Astrocyte (in vitro differentiated cells and primary cell): ENCODE measurements around the gene CYB5R4. TPM values are rescaled to one million over a fixed set of nuclear protein-coding genes. Genes with fewer than 3 reads are reported as not detected.

Source experiments
- DNase-seq: peaks from one replicate; pipeline ENCODE4 v3.0.0-alpha.2; 2010; ENCODE audit warnings: low read depth
- FAIRE-seq: peaks from 2 replicates; lab custom pipeline; 2011; peaks lifted over from hg19 to GRCh38; lab: Jason Lieb, UNC
- H2AFZ ChIP-seq: 2 replicates; pipeline ENCODE4 v1.6.0; 2012; ENCODE audit warnings: low read depth, low read length, inconsistent platforms
- H3K27ac ChIP-seq: 2 replicates; pipeline ENCODE4 v1.5.1; 2011; ENCODE audit warnings: low read depth, low read length, inconsistent platforms
- H3K27me3 ChIP-seq: 2 replicates; pipeline ENCODE4 v1.6.0; 2011; ENCODE audit warnings: low read length, inconsistent platforms; ENCODE audit not compliant: insufficient read depth
- H3K36me3 ChIP-seq: 2 replicates; pipeline ENCODE4 v1.5.1; 2011; ENCODE audit warnings: low read length, inconsistent platforms; ENCODE audit not compliant: insufficient read depth
- H3K4me1 ChIP-seq: 2 replicates; pipeline ENCODE4 v1.5.1; 2011; ENCODE audit warnings: low read length, inconsistent platforms; ENCODE audit not compliant: insufficient read depth
- H3K4me2 ChIP-seq: 2 replicates; pipeline ENCODE4 v1.6.0; 2012; ENCODE audit warnings: low read length, inconsistent platforms
- H3K4me3 ChIP-seq: 2 replicates; pipeline ENCODE4 v1.5.1; 2011; ENCODE audit warnings: low read depth, mild to moderate bottlenecking, low read length, inconsistent platforms; ENCODE audit not compliant: insufficient read depth
- H3K79me2 ChIP-seq: 2 replicates; pipeline ENCODE4 v1.6.0; 2012; ENCODE audit warnings: mild to moderate bottlenecking, low read length, inconsistent platforms; ENCODE audit not compliant: insufficient read depth
- H3K9ac ChIP-seq: 2 replicates; pipeline ENCODE4 v1.6.0; 2012; ENCODE audit warnings: mild to moderate bottlenecking, low read length, inconsistent platforms
- H3K9me3 ChIP-seq: 2 replicates; pipeline ENCODE4 v1.5.1; 2012; ENCODE audit warnings: low read depth, mild to moderate bottlenecking, low read length, inconsistent platforms; ENCODE audit not compliant: insufficient read depth
- H4K20me1 ChIP-seq: 2 replicates; pipeline ENCODE4 v1.6.0; 2012; ENCODE audit warnings: low read length, inconsistent platforms; ENCODE audit not compliant: insufficient read depth
- H3K27ac Mint-ChIP-seq: one replicate; pipeline ENCODE4 v1.8.0; 2021; ENCODE audit warnings: mild to moderate bottlenecking, mixed read lengths; ENCODE audit not compliant: unreplicated experiment
- H3K27me3 Mint-ChIP-seq: one replicate; pipeline ENCODE4 v1.8.0; 2021; ENCODE audit warnings: low read depth, mixed read lengths; ENCODE audit not compliant: unreplicated experiment
- H3K36me3 Mint-ChIP-seq: one replicate; pipeline ENCODE4 v1.8.0; 2021; ENCODE audit warnings: low read depth, mixed read lengths; ENCODE audit not compliant: unreplicated experiment
- H3K4me1 Mint-ChIP-seq: one replicate; pipeline ENCODE4 v1.8.0; 2021; ENCODE audit warnings: low read depth, mixed read lengths; ENCODE audit not compliant: unreplicated experiment
- H3K4me3 Mint-ChIP-seq: one replicate; pipeline ENCODE4 v1.8.0; 2021; ENCODE audit warnings: mild to moderate bottlenecking, moderate library complexity, mixed read lengths; ENCODE audit not compliant: unreplicated experiment
- H3K9me3 Mint-ChIP-seq: one replicate; pipeline ENCODE4 v1.8.0; 2021; ENCODE audit warnings: mild to moderate bottlenecking, mixed read lengths; ENCODE audit not compliant: unreplicated experiment
- CTCF ChIP-seq: IDR thresholded peaks from 2 replicates; pipeline ENCODE4 v1.5.1; 2011; ENCODE audit warnings: low read depth, mild to moderate bottlenecking, inconsistent platforms, low read length, moderate library complexity; ENCODE audit not compliant: insufficient read depth
- EZH2 ChIP-seq: IDR thresholded peaks from 2 replicates; pipeline ENCODE4 v1.6.1; 2012; ENCODE audit warnings: mild to moderate bottlenecking, low read length, inconsistent platforms; ENCODE audit not compliant: insufficient read depth
- total RNA-seq: library from RNA; stranded (reverse); gene quantifications from 2 replicates; pipeline ENCODE4 v1.2.1, GENCODE V29; 2021

CYB5R4 gene
- total RNA-seq, 1 donor from 2014 or later, result 14.0 TPM

GRCh38 chr6:83954371-83954770 is 94.9 kb downstream of the CYB5R4 start:
- Histone ChIP-seq H3K36me3 (peaks cover 3% of the 10 kb centered on the region), H3K9me3 (no peaks in the 10 kb centered on the region), H3K79me2 (no peaks in the 10 kb centered on the region), H3K4me1 (no peaks in the 10 kb centered on the region), H3K27me3 (no peaks in the 10 kb centered on the region), H2AFZ (no peak overlapping the region), H3K4me2 (no peak overlapping the region), H3K27ac (no peak overlapping the region), H4K20me1 (no peaks in the 10 kb centered on the region), H3K4me3 (no peak overlapping the region), H3K9ac (no peak overlapping the region)
- Mint-ChIP-seq H3K4me1 (peaks cover 3% of the 10 kb centered on the region), H3K27me3 (no peaks in the 10 kb centered on the region), H3K27ac (no peak overlapping the region), H3K9me3 (no peaks in the 10 kb centered on the region), H3K4me3 (no peak overlapping the region), H3K36me3 (peaks cover 5% of the 10 kb centered on the region)
- DNase-seq, result no peak
- no peak for FAIRE-seq
- no peak for TF ChIP-seq CTCF
- TF ChIP-seq EZH2, result no peak

GRCh38 chr6:83958241-83958685 is 98.8 kb downstream of the CYB5R4 start:
- H3K4me2 ChIP-seq, result no peak overlapping the region
- no peaks in the 10 kb centered on the region for H3K79me2 ChIP-seq
- Mint-ChIP-seq H3K27me3 (no peaks in the 10 kb centered on the region), H3K27ac (no peak overlapping the region), H3K4me3 (no peak overlapping the region), H3K9me3 (no peaks in the 10 kb centered on the region), H3K36me3 (peaks cover 16% of the 10 kb centered on the region), H3K4me1 (peaks cover 3% of the 10 kb centered on the region)
- peaks cover 3% of the 10 kb centered on the region for H3K36me3 ChIP-seq
- FAIRE-seq (no peak), DNase-seq (peak; percentile 57)
- no peak overlapping the region for H3K4me3 ChIP-seq
- no peak overlapping the region for H3K27ac ChIP-seq
- TF ChIP-seq EZH2, result no peak
- no peak for TF ChIP-seq CTCF
- H3K9ac ChIP-seq, result no peak overlapping the region
- no peaks in the 10 kb centered on the region for H3K9me3 ChIP-seq
- H4K20me1 ChIP-seq, result no peaks in the 10 kb centered on the region
- no peak overlapping the region for H2AFZ ChIP-seq
- no peaks in the 10 kb centered on the region for H3K4me1 ChIP-seq
- no peaks in the 10 kb centered on the region for H3K27me3 ChIP-seq

GRCh38 chr6:83960664-83961063 is 101.2 kb downstream of the CYB5R4 start:
- FAIRE-seq, result no peak

More at GRCh38 chr6:83960664-83961063, 101.2 kb downstream of the CYB5R4 start:
- Histone ChIP-seq H3K36me3 (no peaks in the 10 kb centered on the region), H3K4me1 (no peaks in the 10 kb centered on the region), H3K9me3 (no peaks in the 10 kb centered on the region), H2AFZ (no peak overlapping the region), H3K9ac (no peak overlapping the region), H4K20me1 (no peaks in the 10 kb centered on the region), H3K4me2 (no peak overlapping the region), H3K79me2 (no peaks in the 10 kb centered on the region), H3K4me3 (no peak overlapping the region), H3K27ac (no peak overlapping the region), H3K27me3 (no peaks in the 10 kb centered on the region)
- H3K9me3 Mint-ChIP-seq, result peaks cover 1% of the 10 kb centered on the region
- no peaks in the 10 kb centered on the region for H3K27me3 Mint-ChIP-seq
- peaks cover 31% of the 10 kb centered on the region for H3K36me3 Mint-ChIP-seq
- TF ChIP-seq EZH2, result no peak
- TF ChIP-seq CTCF, result no peak
- H3K27ac Mint-ChIP-seq, result no peak overlapping the region
- no peak overlapping the region for H3K4me3 Mint-ChIP-seq
- peaks cover 3% of the 10 kb centered on the region for H3K4me1 Mint-ChIP-seq
- no peak for DNase-seq
